ENCODE data around the gene KLHL36. TPM values are rescaled to one million over a fixed set of nuclear protein-coding genes. Genes with fewer than 3 reads are reported as not detected.

Gene KLHL36
- total and polyA plus RNA-seq, 4 donors = 11.5 to 53.6 (median 16.9) TPM

DNA sequence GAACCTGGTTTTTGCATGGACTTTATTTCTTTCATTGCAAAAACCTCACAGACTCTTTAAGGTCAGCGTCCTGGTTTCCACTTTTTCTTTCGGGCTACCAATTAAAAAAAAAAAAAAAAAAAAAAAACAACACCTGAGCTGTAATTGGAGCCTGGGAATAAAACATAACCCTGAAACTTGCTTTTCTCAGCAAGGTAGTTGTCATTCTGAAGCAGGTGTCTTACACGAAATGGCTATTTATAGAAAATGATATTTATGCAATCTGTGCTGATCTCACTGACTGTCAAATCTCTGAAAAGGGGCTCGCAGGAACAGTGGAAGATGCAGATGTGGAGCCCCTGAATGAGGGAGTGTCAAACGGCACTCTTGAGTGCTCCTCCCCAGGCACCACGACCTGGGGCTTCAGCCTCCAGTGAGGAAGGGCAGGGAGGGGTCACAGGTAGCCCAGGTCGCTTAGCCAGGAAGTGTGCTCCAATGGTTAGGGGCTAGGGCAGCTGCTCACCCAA is 20.0 kb upstream of the KLHL36 start:
- 76% methylated on average over 7 of the region's 7 CpGs for WGBS
- H3K4me1 ChIP-seq (ENCODE audit: control insufficient read depth in 4 of 4, insufficient read depth in 4 of 4, low read length in 3 of 4) = peaks cover 0 to 4% (median 0%) of the 10 kb centered on the region in 4 donors

More for the DNA sequence above, 20.0 kb upstream of the KLHL36 start:
- no peak for DNase-seq (ENCODE audit: low spot score)
- no peak overlapping the region for H3K4me3 ChIP-seq (ENCODE audit: low read depth in 1 of 3, low read length in 3 of 3)
- no peak overlapping the region for H3K27ac ChIP-seq (ENCODE audit: low read depth in 1 of 2, low read length in 2 of 2)
- H3K36me3 ChIP-seq (ENCODE audit: control insufficient read depth in 4 of 4, insufficient read depth in 3 of 4, low read depth in 1 of 4, low read length in 3 of 4) = no peaks in the 10 kb centered on the region
- H3K9ac ChIP-seq (ENCODE audit: low read depth in 1 of 2, low read length in 2 of 2) = no peak overlapping the region
- no peaks in the 10 kb centered on the region for H3K27me3 ChIP-seq (ENCODE audit: control insufficient read depth in 4 of 4, insufficient read depth in 4 of 4, low read length in 3 of 4)
- H3K9me3 ChIP-seq (ENCODE audit: control insufficient read depth in 4 of 4, low read length in 3 of 4) = no peaks in the 10 kb centered on the region
- TF ChIP-seq YY1 (IDR thresholded peaks at IDR 0.05) (no peak), JUND (IDR thresholded peaks at IDR 0.05) (no peak), HNF4G (IDR thresholded peaks at IDR 0.05) (no peak), FOXA2 (IDR thresholded peaks at IDR 0.05) (no peak), REST (IDR thresholded peaks at IDR 0.05) (no peak), FOXA1 (IDR thresholded peaks at IDR 0.05) (no peak), GABPA (IDR thresholded peaks at IDR 0.05 in 1 of 2, conservative IDR thresholded peaks at IDR 0.05 in 1 of 2) (no peak), SP1 (IDR thresholded peaks at IDR 0.05) (no peak), RXRA (IDR thresholded peaks at IDR 0.05) (no peak), EGR1 (IDR thresholded peaks at IDR 0.05; ENCODE audit: low read depth in 2 of 2) (no peak), TAF1 (conservative IDR thresholded peaks at IDR 0.05) (no peak), NR2F2 (IDR thresholded peaks at IDR 0.05) (no peak), HNF4A (conservative IDR thresholded peaks at IDR 0.05) (no peak), RAD21 (IDR thresholded peaks at IDR 0.05) (no peak)
- TF ChIP-seq, protein P1, sequence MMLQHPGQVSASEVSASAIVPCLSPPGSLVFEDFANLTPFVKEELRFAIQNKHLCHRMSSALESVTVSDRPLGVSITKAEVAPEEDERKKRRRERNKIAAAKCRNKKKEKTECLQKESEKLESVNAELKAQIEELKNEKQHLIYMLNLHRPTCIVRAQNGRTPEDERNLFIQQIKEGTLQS (IDR thresholded peaks at IDR 0.05) = no peak
- TF ChIP-seq, protein P2, sequence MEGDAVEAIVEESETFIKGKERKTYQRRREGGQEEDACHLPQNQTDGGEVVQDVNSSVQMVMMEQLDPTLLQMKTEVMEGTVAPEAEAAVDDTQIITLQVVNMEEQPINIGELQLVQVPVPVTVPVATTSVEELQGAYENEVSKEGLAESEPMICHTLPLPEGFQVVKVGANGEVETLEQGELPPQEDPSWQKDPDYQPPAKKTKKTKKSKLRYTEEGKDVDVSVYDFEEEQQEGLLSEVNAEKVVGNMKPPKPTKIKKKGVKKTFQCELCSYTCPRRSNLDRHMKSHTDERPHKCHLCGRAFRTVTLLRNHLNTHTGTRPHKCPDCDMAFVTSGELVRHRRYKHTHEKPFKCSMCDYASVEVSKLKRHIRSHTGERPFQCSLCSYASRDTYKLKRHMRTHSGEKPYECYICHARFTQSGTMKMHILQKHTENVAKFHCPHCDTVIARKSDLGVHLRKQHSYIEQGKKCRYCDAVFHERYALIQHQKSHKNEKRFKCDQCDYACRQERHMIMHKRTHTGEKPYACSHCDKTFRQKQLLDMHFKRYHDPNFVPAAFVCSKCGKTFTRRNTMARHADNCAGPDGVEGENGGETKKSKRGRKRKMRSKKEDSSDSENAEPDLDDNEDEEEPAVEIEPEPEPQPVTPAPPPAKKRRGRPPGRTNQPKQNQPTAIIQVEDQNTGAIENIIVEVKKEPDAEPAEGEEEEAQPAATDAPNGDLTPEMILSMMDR (IDR thresholded peaks at IDR 0.05; ENCODE audit: low read depth, low read length, missing input control) = no peak
- TF ChIP-seq, protein P3, sequence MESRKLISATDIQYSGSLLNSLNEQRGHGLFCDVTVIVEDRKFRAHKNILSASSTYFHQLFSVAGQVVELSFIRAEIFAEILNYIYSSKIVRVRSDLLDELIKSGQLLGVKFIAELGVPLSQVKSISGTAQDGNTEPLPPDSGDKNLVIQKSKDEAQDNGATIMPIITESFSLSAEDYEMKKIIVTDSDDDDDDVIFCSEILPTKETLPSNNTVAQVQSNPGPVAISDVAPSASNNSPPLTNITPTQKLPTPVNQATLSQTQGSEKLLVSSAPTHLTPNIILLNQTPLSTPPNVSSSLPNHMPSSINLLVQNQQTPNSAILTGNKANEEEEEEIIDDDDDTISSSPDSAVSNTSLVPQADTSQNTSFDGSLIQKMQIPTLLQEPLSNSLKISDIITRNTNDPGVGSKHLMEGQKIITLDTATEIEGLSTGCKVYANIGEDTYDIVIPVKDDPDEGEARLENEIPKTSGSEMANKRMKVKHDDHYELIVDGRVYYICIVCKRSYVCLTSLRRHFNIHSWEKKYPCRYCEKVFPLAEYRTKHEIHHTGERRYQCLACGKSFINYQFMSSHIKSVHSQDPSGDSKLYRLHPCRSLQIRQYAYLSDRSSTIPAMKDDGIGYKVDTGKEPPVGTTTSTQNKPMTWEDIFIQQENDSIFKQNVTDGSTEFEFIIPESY (IDR thresholded peaks at IDR 0.05) = no peak

Data from liver (tissue), 9 donors.